ENCODE measurements around the gene CHRNB2.

Gene CHRNB2

DNA sequence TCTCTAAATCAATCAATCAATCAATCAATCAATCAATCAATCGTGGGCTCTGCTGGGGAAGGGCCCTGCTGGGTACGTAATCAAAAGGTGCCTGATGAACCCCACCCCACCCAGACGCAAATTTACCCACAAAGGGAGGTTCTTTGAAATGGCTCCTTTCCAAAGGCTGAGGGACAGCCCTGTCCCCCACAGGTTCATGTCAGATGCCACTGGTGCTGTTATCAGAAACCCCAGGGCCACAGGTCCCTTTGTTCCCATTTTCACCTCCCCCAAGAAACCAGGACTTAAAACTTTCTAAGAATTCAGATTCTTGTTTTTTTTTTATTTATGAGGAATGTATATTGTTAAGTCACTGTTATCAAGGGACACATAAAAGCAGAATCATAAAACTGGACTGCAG lies 14.2 kb downstream of the CHRNB2 start:
- no peak for DNase-seq

DNA sequence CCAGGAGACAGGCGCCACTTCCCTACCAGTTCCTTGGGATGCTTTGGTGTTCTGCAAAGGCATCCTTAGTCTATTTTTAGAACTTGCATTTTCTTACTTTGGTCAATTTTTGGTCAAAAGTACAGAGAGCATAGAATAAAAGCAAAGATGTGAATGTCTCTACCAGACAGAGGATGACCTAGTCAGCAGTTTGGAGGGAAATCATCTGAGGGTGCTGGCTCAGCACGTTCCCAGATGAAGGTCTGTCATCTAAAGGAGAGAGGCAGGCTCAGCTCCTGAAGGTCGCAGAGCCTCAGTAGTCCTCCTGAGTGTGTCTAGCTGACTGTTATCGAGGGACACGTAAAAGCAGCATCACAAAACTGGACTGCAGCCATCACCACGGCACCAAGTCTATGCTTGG lies 15.3 kb downstream of the CHRNB2 start:
- DNase-seq, result no peak

DNA sequence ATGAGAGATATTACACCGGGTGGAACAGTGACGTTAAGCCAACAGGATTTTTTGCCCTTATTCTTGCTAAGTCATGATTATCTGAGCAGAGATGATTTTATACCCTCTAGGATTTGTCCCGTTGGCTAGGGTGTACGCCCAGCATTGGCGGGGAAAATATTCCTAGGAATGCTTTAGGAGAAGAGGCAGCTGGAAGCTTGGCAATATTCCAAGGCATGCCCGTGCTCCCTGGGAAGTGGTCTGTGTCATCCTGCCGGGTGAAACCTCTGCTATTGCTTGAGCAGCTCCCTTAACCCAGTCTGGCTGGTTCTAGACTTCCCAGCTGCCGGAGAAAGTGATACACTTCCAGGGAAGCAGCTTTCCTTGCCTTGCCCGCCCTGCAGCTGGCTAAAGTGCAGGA lies 16.2 kb downstream of the CHRNB2 start:
- peak; percentile 59 for DNase-seq

DNA sequence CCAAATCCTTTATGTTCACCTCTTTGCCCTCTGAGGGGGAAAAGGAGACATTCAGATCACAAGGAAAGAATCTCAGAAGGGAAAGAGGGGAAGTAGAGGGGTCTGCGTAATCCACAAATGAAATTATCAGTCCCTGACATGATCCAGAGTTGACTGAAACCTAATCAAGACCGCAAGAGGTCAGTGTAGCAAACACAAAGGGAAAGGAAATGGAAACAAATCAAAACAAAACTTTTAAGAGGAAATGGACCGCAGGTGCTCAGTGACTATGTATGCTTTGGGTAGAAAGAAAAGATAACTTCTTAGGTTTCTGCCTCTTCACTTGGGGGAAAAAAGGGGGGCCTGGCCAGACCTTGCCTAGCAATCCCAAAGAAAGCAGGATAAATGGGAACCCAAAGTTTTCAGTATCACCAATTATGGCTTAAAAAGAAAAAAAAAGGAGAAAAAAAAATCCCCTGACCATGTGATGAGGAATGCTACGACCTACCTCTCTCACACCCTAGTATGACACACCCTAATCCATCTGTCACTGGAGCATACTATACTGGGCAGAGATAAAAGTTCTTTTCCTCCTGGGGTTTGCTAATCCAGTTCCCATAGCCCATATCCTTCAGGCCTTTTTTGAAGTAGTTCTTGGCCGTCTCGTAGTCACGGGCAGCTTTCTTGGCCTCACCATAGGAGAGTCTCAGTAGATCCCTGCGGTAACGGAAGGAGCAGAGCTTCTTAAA lies 16.9 kb downstream of the CHRNB2 start:
- DNase-seq, result no peak

DNA sequence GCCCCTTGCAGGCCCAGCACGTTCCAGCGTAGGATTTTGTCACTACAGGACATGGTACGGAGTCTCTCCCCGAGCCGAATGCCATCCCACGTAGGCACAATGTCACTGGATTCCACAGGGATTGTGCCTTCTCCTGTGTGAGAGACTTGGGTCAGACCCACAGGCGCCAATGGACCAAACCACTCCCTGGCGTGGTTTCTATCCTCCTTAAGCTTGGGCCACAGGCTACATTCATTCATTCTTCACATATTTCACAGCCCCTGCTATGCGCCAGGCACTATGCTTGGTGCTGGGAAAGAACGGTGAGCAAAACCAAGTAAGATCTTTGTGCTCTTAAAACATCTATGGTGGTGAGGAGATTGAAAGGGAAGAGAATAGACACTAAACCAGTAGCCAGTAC lies 18.7 kb downstream of the CHRNB2 start:
- DNase-seq, result no peak

DNA sequence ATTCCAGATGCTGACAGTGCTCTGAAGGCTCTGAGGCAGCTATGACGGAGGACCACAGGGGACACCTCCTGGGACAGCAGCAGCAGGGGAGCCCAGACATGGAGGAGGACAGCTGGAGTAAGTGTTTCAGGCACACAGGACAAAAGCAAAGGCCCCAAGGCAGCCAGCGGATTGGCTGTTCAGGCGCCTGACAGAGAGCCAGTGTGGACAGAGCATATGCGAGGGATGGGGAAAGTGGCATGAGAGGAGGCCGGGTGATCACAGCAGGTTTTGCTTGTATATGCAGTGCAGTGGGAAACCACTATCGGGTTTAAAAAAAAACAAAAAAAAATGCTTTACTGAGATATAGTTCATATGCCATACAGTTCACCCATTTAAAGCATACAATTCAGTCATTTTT lies 19.1 kb downstream of the CHRNB2 start:
- DNase-seq, result no peak

DNA sequence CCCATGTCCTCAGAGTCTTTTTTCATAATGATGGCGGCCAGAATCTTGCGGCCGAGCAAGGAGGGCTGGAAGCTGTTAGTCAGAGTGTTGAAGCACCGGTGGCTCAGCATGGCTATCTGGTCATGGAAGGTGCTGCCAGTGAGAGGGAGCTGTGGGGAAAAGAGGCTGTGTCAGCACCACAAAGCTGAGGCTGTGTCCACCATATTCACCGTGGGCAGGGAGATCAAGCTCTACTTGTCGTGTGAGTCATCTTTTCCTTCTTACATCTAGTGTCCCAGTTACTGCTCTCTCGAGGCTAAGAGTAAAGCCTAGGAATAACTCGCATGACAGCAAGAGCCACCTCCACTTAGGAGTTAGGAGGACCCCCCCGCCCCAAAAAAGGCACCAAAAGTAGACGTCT lies 22.2 kb downstream of the CHRNB2 start:
- DNase-seq, result no peak

DNA sequence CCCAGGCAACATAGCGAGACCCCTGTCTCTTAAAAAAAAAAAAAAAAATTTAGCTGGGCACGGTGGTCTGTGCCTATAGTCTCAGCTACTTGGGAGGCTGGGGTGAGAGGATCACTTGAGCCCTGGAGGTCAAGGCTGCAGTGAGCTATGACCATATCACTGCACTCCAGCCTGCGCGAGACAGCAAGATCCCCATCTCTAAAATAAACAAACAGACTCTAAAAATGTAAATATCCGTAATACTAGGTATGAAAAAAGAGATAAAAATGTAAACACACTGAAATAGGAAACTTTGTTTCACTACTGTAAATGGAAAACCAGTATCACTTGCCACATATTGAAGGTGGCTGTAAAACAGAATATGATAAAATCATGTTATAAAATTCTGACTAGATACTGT lies 23.2 kb downstream of the CHRNB2 start:
- no peak for DNase-seq

DNA sequence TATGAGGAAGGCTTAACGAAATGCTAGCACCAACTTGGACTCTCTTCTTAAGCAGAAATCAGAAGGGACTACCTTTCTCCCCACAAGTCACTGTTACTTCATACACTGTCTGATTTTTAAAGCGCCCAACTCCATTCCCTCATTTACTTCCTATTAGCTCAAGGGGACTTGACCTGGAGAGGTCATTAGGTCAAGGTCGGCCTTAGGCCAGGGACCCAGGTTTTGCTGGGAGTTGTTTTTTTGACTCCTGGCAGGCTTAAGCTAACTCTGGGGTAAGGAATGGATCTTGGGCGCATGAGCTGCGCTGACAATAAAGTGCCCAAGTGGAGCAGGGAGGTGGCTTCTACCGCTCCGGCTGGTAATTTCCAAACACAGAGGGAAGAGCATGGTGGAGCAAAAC lies 23.6 kb downstream of the CHRNB2 start:
- DNase-seq, result no peak

DNA sequence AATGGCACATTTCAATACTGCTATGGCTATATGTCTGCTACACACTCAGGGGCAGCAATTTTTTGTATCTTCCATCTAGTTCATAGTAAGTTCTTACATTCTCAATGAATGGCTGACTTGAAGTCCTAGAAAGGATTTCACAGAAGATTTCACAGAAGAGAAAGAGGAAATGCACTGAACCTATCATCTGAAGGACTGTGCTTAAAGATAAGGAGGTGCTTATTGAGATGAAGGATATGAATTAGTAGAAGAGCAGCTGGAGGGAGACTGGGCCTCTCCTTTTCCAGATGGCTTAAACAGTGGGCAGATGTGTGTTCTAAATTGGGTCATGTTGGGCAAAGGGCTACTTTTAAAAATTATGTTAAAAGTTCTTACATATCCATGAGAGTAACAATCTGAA lies 25.8 kb downstream of the CHRNB2 start:
- DNase-seq, result no peak

DNA sequence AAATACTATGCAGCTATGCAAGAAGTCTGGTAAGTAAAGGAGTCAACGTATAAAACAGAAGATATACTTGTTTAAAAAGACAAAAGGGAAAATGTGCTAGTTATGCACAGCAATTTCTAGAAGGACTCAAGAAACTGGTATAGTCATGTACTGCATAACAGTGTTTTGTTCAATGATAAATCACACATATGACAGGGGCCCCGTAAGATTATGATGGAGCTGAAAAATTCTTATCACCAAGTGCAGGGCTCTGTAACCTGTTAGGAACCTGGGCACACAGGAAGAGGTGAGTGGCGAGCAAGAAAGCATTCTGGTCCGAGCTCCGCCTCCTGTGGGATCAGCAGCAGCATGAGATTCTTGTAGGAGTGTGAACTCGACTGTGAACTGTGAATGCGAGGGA lies 27.2 kb downstream of the CHRNB2 start:
- no peak for DNase-seq

DNA sequence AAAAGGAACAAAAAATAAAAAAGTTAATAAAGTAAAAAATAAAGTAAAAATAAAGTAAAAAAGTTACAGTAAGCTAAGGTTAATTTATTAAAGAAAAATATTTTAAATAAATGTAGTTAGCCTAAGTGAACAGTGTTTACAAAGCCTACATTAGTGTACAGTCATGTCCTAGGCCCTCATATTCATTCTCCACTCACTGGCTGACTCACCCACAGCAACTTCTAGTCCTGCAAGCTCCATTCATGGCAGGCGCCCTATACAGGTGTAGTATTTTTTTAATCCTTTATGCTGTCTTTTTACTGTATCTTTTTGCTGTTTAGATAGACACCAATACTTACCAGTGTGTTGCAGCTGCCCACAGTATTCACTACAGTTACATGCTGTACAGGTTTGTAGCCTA lies 28.0 kb downstream of the CHRNB2 start:
- no peak for DNase-seq

DNA sequence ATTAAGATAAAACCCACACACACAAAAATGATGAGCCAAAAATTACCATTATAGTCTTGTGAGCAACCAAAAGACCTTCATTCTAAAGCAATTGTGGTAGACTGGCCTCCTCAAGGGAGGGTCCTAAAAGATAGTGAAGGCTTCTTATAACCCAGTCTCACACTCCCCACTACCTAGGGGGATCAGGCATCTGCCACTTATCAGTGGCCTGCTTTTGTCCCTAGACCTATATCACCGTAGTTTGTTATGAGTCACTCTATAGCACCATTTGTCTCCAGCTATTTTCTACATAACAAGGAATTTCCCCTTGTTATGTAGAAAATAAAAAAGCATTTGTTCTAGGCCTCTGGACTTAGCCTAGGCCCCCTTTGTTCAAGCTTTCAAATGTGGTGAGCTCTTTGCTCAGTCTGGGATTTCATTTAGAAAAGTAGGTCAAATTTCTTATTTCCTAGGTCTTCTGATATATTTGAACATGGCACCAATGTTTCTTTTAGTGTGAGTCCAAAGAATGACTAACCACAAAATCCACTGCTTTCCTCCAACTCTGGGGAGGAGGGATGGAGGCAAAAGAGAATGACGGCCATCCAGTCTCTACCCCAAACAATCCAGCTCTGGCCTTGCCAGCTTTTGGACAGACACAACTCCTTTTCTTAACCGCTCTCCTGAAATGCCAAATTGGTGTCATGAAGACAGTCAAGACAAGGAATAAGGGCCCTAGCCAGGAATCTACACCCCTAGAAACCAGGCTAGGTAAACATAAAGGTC lies 31.5 kb downstream of the CHRNB2 start:
- DNase-seq, result no peak

DNA sequence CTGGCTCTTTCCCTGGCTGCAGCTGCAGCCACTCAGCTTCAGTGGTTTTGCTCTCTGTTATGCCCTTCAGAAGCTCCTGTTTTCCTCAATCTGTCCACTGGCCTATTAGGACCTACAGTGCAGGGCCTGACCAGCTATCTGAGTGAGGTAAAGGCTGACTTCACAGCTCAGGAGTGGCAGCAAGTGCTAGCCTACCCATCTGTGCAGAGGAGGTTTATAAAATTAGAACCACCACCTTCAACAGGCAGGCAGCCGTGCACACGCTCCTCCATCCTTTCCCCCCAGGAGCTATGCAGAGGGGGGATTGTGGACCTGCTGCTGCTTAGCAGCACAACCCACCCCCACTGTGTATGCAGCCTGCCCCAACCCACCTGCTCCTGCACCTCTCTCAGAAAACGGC lies 32.1 kb downstream of the CHRNB2 start:
- no peak for DNase-seq

DNA sequence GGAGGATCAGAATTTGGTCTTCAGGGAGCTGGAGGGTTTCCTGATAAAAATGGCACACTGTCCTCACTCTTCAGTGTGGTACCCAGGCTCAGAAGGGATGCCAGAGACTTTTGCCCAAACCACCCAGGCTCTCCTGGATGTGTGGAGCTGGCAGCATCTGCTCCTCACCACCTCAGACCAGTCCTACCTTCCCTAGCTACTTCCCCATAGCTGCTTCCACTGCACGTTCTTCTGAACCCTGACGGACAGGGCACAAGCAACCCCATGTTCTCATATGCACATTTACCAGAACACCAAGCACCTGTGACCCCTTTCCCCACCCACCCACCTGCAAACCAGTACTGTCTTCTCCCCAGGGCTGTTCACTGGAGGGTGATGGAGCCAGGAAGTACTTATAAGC lies 35.7 kb downstream of the CHRNB2 start:
- no peak for DNase-seq

DNA sequence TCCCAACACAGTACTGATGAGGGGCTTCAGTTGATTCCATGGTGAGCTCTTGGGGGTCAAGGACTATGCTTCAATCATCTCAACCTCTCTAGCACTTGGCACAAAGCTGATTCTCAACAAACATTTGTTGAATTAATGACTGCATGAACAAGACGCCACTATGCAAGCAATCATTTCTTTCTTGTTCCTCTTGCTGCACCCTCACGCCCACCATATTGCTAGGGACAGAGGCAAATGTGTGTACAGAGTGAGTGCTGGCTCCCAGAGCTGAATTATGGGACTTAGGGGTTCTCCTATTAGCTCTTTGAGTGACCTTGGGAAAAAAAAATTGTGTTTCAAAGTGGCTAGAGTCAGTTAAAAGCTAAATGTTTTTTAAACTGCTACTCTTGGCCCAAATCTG lies 38.0 kb downstream of the CHRNB2 start:
- DNase-seq, result no peak

DNA sequence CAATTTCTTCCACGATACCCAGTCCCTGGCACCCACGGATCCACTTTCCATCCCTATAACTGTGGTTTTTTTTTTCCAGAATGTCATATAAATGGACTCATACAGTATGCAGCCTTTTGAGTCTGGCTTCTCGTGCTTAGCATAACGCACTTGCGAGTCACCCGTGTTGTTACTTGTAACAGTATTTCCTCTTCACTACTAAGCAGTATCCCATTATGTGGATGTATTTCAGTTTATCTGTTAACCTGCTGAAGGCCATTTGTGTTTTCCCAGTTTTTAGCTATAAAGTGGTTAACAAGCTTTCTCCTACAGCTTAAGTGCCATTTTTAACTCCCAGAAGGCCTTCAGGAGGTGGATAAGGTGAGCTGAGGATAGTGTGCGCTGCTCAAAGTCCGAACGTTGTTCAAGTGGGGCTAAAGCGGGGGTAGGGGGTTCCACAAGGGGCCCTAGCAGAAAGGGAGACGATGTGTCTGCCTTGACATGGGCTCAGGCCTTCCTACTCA lies 39.6 kb downstream of the CHRNB2 start:
- DNase-seq, result no peak

DNA sequence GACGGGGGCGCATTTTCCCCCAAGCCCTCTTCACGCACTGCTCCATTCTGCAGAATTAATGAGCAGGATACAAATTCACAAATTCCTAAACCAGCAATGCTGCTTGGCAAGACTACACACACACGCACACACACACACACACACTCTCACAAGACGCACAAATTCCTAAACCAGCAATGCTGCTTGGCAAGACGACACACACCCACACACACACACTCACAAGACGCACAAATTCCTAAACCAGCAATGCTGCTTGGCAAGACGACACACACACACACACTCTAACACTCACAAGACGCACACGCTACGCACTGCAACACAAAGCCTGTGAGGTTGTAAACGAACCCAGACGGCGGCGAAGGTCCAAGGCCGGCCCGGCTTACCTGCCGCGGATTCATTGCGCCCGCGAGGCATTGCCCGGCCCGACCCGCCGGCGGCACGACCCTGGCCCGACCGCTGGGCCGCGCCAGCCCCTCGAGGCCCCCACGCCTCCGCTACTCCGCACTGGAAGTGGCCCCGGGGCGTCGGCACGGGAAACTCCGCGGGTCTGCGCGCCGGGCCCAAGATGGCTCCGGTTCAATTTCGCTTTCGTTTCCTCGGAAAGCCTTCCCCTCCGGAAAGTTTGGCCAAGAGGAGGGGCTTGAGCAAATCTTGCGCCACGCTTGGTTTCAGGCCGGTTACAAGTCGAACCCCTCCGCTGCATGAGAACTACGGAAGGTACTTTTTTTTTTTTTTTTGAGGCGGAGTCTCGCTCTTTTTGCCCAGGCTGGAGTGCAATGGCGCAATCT lies 40.2 kb downstream of the CHRNB2 start, which contains the start of gene ADAR:
Gene ADAR (minus strand): TSS at position 578 of the 788 bp plus-strand sequence. CDS start 180 bp downstream, at position 398.
- DNase-seq, result peak; percentile 94

DNA sequence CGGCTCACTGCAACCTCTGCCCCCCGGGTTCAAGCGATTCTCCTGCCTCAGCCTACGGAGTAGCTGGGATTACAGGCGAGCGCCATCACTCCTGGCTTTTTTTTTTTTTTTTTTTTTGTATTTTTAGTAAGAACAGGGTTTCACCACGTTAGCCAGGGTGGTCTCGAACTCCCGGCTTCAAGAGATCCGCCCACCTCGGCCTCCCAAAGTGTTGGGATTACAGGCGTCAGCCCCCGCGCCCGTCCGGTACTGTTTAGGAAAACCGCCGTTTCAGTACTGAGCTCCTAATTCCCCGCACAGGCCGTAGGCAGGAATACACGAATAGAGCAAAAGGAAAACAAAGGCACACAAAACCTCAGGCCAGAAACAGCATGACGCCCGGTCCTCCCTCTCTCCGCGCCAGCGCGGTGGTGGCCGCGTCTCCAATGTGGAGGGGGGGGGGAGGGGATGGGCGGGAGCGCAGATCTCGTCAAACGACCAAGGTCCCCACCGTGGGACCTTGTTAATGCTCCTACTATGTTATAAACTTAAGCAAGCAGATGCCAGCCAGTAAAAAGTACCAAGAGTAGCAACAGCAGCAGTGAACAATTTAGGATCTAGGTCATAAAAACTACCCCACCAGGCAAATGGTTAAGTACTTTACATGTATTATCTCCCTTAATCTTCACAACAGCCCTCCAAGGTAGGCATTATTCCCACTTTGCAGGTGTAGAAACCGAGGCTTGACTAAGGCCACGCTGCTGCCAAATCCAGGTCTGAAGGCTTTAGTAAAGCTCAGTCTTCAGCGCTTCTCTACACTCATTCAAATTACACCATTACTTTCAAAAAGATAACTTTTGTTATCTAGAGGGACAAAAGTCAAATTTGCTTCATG lies 41.1 kb downstream of the CHRNB2 start:
- DNase-seq, result peak; percentile 71

DNA sequence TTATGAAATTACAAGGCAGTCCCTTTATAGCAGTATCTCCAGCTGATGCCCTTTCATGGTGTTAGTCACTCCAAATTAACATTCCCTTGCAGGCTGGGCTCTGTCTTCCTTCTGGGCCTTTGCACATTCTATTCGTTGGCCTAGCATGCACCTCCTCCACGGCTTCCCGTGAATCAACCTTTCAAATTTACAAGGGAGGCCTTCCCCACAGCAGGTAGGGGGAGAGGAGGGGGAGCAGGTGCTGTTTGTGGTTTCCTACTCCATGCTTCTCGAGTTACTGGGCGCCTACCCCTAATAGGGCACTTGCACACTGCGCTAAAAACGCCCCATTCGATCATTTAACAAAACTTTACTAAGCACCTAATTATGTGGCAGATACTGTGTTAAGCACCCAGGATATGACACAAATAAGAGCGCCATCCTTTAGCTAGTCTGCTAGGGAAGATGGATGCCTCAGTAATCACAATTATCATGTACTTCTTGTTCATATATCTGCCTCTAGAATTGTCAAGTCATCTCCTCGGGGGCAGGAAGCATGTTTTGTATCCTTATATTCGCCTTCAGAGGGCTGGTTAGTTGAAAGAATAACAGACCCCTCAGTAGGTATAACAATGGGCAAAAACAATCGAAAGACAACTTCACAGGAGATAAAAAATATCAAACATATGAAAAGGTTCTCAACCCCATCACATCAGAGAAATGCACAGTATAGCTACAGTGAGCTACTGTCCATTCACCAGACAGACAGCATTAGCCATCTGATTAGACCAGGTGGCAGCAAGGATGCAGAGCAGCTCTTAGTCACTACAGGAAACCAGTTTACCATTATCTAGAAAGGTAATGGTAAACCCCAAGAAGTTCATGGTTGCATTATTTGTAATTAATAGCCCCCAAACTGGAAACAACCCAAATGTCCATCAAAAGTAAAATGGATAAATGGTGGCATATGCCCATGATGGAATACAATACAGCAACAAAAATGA lies 42.1 kb downstream of the CHRNB2 start:
- no peak for DNase-seq
